ENCODE measurements around the gene PDK4.
A peak's percentile ranks its signal among the peaks of the same experiment; 100 is the strongest.

Gene PDK4

GRCh38 chr7:95596198-95597063 lies at the start of gene PDK4:
Gene PDK4, minus strand, starts transcription at chr7:95596516. Its CDS starts 223 bp downstream, at chr7:95596293.
- no peak for TF ChIP-seq CTCF (conservative IDR thresholded peaks at IDR 0.05; ENCODE audit: low read depth, low read length)
- peak; percentile 91 for DNase-seq (ENCODE audit: low read depth)

GRCh38 chr7:95642173-95642572 lies 45.9 kb upstream of the PDK4 start:
- H3K4me3 ChIP-seq (ENCODE audit: low read length) = no peak overlapping the region
- DNase-seq (ENCODE audit: low read depth) = no peak
- TF ChIP-seq CTCF (conservative IDR thresholded peaks at IDR 0.05; ENCODE audit: low read depth, low read length) = no peak

More at GRCh38 chr7:95596198-95597063, at the start of gene PDK4:
- peak within 1 kb of the TSS; percentile 68 for H3K4me3 ChIP-seq (ENCODE audit: low read length)

GRCh38 chr7:95636140-95636940 lies 40.0 kb upstream of the PDK4 start:
- no peak overlapping the region for H3K4me3 ChIP-seq (ENCODE audit: low read length)
- no peak for DNase-seq (ENCODE audit: low read depth)
- TF ChIP-seq CTCF (conservative IDR thresholded peaks at IDR 0.05; ENCODE audit: low read depth, low read length) = no peak

GRCh38 chr7:95632609-95633008 lies 36.3 kb upstream of the PDK4 start:
- no peak for TF ChIP-seq CTCF (conservative IDR thresholded peaks at IDR 0.05; ENCODE audit: low read depth, low read length)
- DNase-seq (ENCODE audit: low read depth) = no peak
- no peak overlapping the region for H3K4me3 ChIP-seq (ENCODE audit: low read length)

GRCh38 chr7:95631527-95631926 lies 35.2 kb upstream of the PDK4 start:
- TF ChIP-seq CTCF (conservative IDR thresholded peaks at IDR 0.05; ENCODE audit: low read depth, low read length) = no peak
- no peak for DNase-seq (ENCODE audit: low read depth)
- H3K4me3 ChIP-seq (ENCODE audit: low read length) = no peak overlapping the region

- H3K4me3 ChIP-seq (ENCODE audit: low read length) = no peak overlapping the region
- no peak for DNase-seq (ENCODE audit: low read depth)
These were observed 34.6 kb upstream of the PDK4 start for GRCh38 chr7:95630702-95631458.

More at GRCh38 chr7:95630702-95631458, 34.6 kb upstream of the PDK4 start:
- no peak for TF ChIP-seq CTCF (conservative IDR thresholded peaks at IDR 0.05; ENCODE audit: low read depth, low read length)

All from retinal pigment epithelial cell (primary cell).